GM20000 (cell line): ENCODE data around the gene CNTD1.
A peak's percentile ranks its signal among the peaks of the same experiment; 100 is the strongest.

Experiments
- DNase-seq: peaks from one replicate; pipeline ENCODE4 v3.0.0; 2012; ENCODE audit warnings: low spot score
- TF ChIP-seq, protein P1 (sequence below): IDR thresholded peaks from 2 replicates; pipeline ENCODE4 v1.5.1; 2012; ENCODE audit warnings: mild to moderate bottlenecking, control low read depth; ENCODE audit errors: extremely low read depth, missing control alignments

CNTD1 gene

DNA sequence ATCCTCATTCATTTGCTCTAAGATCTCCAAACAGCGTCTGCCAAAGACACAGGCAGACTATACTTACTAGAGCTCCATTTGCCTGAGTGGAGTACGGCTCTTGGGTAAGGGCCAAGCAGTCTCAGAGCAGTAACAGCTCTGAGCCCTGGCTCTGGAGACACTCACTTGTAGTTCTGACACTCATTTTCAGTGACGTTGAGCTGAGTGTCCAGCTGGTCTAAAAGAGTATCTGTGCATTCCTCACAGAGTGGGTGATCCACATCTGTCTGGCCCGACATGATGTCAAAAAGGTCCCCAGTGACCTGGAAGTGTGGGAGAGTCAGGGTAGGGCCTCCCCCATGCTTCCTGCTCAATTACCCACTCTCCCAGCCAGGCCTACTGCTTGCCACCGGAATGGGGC, 19.7 kb downstream of the CNTD1 start:
- TF ChIP-seq, protein P1, sequence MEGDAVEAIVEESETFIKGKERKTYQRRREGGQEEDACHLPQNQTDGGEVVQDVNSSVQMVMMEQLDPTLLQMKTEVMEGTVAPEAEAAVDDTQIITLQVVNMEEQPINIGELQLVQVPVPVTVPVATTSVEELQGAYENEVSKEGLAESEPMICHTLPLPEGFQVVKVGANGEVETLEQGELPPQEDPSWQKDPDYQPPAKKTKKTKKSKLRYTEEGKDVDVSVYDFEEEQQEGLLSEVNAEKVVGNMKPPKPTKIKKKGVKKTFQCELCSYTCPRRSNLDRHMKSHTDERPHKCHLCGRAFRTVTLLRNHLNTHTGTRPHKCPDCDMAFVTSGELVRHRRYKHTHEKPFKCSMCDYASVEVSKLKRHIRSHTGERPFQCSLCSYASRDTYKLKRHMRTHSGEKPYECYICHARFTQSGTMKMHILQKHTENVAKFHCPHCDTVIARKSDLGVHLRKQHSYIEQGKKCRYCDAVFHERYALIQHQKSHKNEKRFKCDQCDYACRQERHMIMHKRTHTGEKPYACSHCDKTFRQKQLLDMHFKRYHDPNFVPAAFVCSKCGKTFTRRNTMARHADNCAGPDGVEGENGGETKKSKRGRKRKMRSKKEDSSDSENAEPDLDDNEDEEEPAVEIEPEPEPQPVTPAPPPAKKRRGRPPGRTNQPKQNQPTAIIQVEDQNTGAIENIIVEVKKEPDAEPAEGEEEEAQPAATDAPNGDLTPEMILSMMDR, result no peak
- no peak for DNase-seq

DNA sequence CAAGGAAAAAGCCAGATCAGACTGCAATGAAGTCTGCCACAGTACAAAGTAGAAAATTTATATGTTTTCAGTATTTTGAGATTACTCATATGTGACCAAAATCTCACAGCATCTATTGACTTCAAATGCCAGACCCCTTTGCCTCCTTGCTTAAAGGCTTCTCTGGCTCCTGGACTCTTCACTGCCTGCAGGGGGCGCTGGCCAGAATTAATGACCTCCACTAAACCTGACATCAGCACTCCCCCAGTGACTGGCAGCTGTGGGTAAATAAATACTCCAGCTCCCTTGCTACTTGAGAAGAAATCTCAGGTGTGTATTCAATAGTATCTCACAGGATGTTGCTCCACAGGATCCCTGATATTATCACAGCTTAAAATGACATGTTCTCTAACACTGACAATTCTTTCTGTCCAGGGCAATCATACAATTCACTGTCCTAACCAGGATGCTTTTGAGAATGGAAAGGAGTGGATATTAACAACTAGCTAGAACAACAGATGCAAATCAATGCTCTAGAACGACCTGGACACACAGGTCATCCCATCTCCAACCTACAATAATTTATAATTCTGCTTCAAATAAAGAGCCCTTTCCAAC, 21.4 kb downstream of the CNTD1 start:
- TF ChIP-seq, protein P1, result peak; percentile 86
- peak; percentile 58 for DNase-seq

DNA sequence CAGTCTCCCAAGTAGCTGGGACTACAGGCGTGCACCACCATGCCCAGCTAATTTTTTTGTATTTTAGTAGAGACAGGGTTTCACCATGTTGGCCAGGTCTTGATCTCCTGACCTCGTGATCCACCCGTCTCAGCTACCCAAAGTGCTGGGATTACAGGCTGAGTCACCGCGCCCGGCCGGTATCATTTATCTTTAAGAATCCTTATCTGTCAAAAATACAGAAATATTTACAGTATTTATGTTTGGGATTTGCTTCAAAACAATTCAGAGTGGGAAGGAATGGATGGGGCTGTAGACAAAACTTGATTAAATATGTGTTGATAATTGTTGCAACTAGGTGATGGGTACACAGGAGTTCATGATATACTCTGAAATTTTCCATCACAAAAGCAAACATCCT, 22.5 kb downstream of the CNTD1 start:
- no peak for DNase-seq
- TF ChIP-seq, protein P1, result no peak

DNA sequence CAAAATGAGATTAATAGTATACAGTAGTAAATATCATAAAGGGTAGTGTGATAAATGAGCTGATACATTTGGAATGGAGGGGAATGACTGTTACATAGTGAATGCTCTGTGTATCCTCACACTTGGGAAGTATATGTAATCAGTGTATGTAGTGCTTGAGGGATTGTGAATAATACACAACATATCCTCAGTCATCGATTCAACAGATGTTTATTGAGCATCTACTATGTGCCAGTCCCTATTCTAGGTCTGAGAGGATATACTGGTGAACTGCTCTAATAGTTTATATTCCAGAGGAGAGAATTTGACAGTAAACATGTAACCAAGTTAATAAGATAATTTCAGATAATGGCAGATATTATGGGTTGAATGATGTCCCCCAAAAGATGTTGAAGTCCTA, 28.8 kb downstream of the CNTD1 start:
- TF ChIP-seq, protein P1, result no peak

DNA sequence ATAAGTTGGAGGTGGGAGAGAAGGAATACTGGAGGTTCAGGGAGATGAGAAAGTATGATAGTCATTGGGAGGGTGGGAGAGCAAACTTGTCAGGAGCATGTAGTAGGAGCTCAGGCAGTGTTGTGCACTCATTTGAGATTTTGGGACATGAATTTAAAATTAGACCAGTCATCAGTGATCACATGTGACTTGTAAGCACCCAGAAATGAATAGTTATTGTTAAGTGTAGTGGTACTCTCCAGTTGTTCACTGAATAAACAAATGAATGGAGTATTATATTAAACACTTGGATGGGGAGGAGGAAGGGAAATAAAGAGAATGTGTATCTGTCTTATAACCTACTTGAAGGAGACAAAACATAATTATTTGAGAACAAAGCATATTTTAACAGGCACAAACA, 32.3 kb downstream of the CNTD1 start:
- TF ChIP-seq, protein P1, result no peak
- no peak for DNase-seq

More for the DNA sequence above, 28.8 kb downstream of the CNTD1 start:
- no peak for DNase-seq

DNA sequence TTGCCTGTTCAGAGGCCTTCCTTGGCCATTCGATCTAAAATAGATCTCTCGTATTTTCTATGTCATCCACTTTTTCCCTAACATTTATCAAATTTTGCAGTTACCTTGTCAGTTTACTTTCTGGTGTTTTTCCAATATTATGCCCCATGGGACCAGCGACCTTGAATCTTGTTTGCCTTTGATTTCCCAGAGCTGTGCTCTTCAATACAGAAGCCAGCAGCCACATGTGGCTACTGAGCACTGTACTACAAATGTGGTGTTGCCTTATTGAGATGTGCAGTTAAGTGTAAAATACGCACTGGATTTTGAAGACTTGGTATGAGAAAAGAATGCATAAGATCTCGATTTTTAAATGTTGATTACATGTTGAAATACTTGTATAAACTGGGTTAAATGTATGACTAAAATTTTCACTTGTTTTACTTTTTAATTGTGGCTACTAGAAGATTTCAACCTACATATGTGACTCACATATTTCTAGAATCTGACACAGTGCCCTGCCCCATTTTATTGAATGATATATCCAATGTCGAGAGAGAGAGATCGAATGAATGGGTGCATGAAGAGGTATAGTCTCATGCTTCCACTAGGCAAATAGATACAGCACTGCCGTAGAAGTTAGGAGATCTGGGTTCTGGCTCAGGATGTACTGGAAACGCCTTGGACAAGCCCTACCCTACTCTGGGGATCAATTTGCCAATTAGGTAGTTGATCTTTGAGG, 33.7 kb downstream of the CNTD1 start:
- TF ChIP-seq, protein P1, result no peak
- no peak for DNase-seq

DNA sequence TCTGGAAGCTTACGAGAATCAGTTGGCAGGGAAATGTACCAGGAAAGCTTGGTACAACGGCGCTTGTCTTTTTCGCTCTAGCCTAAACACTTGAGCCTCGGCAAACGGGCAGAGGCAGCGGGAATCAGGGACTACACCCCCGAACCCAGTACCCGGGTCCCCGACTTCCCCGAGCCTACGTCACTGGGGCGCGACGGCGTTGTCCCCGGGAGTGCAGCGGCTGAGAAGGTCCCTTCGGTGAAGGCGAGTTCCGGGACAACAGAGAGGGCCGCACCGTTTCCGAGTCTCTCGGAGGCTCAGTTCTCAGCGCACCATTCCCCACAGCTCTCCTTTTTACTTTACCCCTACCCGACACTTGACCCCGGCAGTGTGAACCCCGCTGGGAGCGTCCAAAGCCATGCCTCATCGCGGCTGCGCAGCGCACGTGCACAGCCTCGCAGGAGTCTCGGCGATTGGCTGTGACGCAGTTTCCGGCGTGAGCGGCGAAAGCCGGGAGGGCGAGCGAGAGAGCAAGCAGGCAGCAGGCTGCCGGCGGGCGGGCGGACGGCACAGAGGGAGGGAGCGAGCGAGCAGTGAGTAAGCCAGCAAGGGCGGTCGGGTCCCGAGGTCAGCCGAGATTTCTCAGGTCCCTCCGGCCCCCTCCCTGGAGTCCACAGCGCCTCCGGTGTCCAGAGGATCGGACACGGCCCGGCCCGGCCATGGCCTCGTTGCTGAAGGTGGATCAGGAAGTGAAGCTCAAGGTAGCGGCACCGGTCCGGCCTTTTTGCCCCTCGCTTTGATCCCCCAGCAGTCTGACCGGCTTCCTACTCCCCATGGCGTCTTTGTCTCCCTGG, 34.5 kb downstream of the CNTD1 start, which contains the start of gene PSME3:
PSME3 (plus strand) TSS at position 464 of the 833 bp plus-strand sequence; CDS start at position 699, 235 bp downstream.
- TF ChIP-seq, protein P1, result no peak
- peak; percentile 90 for DNase-seq
